GOT3 (cell line): ENCODE results near the gene CYP39A1.

Experiments
- DNase-seq: peaks from one replicate; lab custom pipeline; 2025; ENCODE audit warnings: mixed read lengths; lab: John Stamatoyannopoulos, UW

CYP39A1 gene

GRCh38 chr6:46590765-46591164 lies 61.9 kb downstream of the CYP39A1 start:
- DNase-seq: no peak

GRCh38 chr6:46586906-46587305 lies 65.7 kb downstream of the CYP39A1 start:
- no peak for DNase-seq

- no peak for DNase-seq
Measured at GRCh38 chr6:46584586-46584985, 68.0 kb downstream of the CYP39A1 start.

DNA sequence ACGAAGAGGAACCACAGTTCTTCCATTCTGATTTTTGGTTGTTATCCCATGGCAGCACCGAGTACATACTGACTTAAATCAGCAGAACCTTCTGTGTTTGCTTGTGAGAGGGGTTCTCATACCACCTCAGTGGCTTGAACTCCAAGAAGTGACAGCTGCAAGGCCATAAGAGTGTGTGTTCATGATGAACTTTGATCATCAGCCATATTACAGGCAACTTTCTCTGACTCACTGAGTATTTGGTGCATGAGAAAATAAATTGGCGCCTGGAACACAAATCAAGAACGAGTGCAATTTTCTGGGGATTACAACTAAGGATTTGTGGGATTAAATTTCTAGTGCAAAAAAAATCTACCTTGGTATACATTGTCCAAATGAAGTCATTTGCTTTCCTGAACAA lies 68.9 kb downstream of the CYP39A1 start:
- no peak for DNase-seq

- no peak for DNase-seq
Measured at GRCh38 chr6:46583081-46583480, 69.5 kb downstream of the CYP39A1 start.

DNA sequence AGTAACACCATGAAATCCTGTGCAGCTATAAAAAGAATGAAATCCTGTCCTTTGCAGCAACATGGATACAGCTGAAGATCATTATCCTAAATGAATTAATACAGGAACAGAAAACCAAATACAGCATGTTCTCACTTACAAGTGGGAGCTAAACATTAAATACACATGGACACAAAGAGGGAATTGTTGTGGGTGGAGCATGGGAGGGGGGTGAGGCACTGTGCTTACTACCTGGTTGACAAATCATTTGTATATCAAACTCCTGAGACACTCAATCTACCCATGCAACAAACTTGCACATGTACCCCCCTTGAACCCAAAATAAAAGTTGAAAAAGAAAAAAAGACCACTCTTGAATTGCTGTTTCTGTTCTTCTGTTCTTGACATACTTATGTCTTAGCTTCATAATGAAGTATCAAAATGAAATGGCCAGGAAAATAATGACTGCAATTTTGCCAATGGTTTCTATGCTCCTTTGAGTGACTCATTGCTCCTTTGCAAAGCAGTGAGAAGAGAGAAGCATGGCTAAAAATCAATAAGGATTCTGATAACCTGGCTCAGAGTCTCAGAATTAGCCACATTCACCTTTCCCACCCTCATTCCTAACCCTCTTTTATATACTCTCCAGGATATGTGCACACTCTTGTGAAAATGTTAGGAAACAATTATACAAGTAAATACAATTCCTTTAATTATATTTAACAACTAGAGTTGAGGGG lies 71.0 kb downstream of the CYP39A1 start:
- DNase-seq: no peak

- no peak for DNase-seq
Measured at GRCh38 chr6:46575530-46575929, 77.1 kb downstream of the CYP39A1 start.

DNA sequence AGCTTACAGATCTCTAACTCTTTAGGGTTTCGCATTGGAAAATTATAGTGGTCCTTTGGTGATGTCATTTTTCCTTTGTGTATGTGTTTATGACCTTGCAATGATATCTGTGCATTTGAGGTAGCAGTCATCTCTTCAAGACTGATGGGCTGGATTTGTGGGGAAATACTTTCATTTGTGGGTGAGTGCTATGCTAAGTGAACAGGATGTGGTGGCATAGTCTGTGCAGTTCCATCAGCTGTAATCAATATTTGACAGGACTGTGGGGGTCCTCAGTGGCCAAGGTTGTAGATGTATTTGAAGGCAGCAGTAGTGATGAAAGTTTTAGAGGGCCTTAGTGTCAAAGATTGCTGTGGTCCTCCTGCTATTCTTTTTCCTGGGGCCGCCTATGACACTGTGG lies 79.5 kb downstream of the CYP39A1 start:
- no peak for DNase-seq

GRCh38 chr6:46565531-46565930 lies 87.1 kb downstream of the CYP39A1 start:
- DNase-seq: no peak

DNA sequence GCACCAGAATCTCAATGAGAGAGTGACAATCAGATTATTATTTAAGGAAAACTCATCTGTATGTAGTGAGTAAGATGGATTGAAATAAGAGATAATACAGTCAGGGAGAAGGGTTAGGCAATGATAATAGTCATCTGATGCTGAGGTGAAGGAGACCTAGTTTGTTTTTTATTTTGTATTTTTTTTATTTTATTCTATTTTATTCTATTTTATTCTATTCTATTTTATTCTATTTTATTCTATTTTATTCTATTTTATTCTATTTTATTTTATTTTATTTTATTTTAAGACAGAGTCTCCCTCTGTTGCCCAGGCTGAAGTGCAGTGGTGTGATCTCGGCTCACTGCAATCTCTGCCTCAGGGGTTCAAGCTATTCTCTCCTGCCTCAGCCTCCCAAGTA lies 88.7 kb downstream of the CYP39A1 start:
- DNase-seq: no peak

DNA sequence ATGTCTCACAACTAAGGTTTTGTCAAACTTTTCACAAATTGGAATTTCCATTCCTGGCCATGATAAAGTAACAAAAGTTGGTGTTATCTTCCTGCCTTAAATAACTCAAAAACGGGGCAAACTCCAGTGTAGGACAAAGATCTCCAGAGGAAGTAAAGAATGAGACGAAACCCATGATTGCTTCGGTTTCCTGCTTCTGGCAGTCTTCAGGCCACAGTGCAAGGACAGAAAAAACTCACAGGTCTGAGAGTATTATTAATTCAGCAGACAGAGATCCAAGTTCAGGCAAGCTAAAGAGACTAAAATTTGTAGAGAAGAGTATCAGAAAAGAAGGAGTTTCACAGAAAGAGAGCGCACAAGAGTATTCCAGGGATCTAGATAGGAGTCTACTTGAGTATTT lies 96.6 kb downstream of the CYP39A1 start:
- no peak for DNase-seq

GRCh38 chr6:46555129-46555528 lies 97.5 kb downstream of the CYP39A1 start:
- no peak for DNase-seq

DNA sequence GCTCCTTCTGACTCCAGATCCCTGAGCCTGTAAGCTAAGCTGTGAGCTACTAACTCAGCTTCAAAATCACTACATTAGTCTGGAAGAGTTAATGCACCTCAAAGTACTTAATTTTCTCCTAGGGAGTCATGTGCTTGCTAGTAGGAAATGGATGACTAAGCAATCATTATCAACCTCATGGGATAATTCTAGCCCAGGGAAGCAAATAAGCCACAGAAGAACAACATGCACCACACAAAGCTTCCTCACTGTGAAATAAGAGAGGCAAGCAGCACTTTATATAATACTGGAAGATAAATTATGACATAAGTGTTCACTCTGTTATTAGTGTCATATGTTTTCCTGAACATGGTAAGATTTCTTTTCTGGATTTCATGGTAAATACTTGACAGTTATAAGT lies 103.5 kb downstream of the CYP39A1 start:
- no peak for DNase-seq

DNA sequence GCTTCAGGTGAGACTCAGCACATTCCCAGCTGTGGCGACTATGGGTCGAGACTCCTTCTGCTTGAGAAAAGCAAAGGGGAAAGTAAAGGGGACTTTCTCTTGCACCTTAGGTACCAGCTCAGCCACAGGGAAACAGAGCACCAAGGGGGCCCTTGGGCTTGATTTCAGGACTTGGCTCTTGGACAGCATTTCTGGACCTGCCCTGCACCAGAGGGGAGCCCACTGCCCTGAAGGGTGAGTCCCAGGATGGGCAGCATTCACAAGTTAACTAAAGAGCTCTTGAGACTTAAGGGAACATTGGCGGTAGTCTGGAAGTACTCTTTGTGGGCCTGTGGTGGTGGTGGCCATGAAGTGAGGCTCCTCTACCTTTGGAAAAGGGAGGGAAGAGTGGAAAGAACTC lies 111.1 kb downstream of the CYP39A1 start:
- no peak for DNase-seq

GRCh38 chr6:46539866-46540265 lies 112.8 kb downstream of the CYP39A1 start:
- DNase-seq: no peak

DNA sequence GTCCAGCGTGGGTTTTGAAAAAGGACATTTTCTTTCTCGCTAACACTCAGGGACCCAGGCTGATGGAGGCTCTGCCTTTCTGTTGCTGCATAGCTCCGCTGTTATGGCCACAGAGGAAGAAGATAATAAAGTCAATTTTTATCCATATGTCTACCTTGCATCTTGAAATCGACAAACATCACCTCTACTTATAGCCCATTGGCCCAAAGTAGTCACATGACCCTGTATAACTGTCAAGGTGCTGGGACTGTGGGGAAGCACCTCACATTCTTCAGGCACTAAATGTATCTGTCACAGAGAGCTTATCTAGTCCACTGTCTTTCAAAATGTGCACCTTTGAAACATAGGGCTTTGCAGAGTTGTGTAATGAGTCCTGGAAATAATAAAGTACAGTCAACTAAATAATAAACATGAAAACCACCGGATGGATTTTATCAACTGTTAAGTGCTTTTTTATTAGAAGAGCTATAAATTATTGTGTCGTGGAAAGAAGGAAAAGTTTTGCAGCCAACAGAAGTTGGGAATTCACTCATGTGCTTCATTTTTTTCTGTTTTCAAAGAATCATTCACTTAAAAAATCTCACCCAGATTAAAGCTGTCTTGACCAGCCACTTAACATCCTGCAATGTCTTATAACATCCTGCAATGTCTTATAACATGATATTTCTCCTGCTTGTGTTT lies 113.7 kb downstream of the CYP39A1 start:
- DNase-seq: no peak

DNA sequence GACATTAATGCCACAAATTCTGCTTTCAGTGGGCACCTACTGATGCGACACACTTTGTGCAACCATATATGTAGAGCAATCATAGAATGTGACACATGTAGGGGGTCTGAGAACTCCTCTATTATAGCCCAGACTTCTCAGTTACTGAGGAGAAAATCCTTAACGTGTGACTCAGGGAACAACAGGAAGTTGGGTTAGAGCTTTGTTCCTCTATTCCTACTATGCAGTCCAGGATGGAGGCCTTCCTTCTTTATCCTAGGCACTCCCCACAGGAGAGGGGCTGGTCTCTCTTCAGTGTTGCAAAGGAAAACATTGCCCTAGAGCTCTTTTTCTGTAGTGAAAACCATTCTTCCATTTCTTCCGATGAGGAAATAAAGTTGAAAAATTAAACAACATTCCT lies 121.7 kb downstream of the CYP39A1 start:
- DNase-seq: no peak

GRCh38 chr6:46528961-46529750 lies 123.5 kb downstream of the CYP39A1 start:
- DNase-seq: no peak

- no peak for DNase-seq
Measured at GRCh38 chr6:46526607-46527006, 126.0 kb downstream of the CYP39A1 start.

GRCh38 chr6:46525583-46525982 lies 127.0 kb downstream of the CYP39A1 start:
- DNase-seq: no peak

GRCh38 chr6:46521464-46521971 lies 131.1 kb downstream of the CYP39A1 start:
- DNase-seq: no peak

GRCh38 chr6:46517202-46517601 lies 135.4 kb downstream of the CYP39A1 start:
- DNase-seq: no peak

GRCh38 chr6:46513533-46513932 lies 139.1 kb downstream of the CYP39A1 start:
- DNase-seq: no peak
